NOMO-1 treated with DMSO at 0.1 percent for 48 hours (cell line): ENCODE data around the gene MORF4L1.
"Not testable (repeated sequence)": the region's sequence is repeated elsewhere in the genome, so short reads cannot be mapped to it uniquely, and the experiment has no call there.

Experiments used
- DNase-seq: peaks from one replicate; lab custom pipeline; 2025; ENCODE audit not compliant: unreplicated experiment; lab: John Stamatoyannopoulos, UW

Gene MORF4L1

DNA sequence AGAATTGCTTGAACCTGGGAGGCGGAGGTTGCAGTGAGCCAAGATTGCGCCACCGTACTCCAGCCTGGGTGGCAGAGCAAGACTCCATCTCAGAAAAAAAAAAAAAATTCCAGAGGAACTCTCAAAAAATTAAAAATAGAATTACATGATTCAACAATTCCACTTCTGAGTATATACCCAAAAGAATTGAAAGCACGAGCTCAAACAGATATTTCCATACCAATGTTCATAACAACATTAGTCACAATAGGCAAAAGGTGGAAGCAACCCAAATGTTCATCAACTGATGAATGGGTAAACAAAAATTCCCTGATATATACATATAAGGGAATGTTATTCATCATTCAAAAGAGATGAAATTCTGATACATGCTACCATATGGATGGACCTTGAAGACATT lies 16.9 kb upstream of the MORF4L1 start:
- no peak for DNase-seq

DNA sequence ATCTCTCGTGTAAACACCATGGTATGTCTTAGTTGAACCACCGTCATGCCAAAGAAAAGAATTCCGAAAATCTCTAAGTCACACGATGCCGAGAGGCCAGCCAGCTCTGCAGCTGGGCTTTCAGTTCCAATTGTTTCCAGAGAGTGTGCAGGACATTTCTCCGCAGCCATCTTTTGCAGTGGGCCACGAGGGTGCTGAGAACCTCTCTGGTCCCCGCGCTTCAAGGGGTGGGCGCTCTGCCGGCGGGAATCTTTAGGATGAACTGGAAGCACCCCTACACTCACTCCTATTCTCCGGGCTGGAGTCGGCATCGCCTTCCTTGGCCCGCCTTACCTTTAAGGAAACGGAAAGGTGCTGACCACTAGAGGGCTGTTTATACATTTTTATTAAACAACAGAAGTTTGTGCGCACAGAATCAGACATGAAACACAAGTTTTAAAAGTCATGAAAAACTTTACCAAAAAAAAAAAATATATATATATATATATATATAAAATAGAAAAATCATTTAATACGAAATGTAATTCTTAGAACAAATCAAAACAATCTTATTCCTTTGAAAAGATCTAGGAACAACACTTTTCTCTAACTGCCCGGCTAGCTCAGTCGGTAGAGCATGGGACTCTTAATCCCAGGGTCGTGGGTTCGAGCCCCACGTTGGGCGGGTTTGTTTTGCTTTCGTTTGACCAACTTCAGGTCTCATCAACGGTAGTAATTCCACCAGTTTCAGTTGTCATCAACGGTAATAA lies 12.5 kb upstream of the MORF4L1 start:
- DNase-seq = peak; percentile 75

DNA sequence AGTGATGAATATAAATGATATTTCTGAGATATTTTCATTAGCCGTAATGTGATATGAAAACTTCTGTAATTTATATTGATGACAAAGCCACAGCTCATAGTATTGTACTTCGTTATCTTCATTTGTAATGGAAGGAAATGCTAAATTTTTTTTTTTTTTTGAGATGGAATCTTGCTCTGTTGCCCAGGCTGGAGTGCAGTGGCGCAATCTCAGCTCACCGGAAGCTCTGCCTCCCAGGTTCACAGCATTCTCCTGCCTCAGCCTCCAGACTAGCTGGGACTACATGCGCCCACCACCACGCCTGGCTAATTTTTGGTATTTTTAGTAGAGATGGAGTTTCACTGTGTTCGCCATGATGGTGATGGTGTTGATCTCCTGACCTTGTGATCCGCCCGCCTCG lies 7.1 kb upstream of the MORF4L1 start:
- not testable (repeated sequence) for DNase-seq

DNA sequence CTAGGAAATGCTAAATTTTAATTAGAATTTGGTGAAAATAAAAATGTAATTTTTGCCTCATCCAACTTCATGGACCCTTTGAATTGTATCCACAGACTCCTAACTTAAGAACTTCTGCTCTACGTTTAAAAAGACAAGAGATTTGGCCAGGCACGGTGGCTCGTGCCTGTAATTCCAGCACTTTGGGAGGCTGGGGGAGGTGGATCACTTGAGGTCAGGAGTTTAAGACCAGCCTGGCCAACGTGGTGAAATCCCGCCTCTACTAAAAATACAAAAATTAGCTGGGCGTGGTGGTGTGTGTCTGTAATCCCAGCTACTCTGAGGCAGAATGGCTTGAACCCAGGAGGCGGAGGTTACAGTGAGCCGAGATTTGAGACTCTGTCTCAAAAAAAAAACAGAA lies 6.7 kb upstream of the MORF4L1 start:
- not testable (repeated sequence) for DNase-seq

DNA sequence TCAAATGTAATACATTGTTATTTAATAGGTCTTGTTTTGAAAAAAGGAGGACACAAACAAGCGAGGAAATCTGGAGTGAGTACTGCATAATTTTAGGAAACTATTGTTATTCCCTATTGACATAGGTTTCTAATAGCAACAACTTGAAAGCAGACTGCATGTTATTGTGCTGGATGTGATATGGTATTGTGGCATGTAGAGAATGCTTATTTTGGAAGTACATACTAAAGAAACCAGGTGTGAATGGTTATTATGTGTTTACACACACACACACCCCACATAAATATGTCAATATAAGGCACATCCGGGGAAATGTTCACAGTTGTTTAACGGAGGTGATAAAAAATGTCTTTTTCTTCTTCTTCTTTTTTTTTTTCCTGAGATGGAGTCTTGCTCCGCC lies 5.9 kb upstream of the MORF4L1 start:
- no peak for DNase-seq

DNA sequence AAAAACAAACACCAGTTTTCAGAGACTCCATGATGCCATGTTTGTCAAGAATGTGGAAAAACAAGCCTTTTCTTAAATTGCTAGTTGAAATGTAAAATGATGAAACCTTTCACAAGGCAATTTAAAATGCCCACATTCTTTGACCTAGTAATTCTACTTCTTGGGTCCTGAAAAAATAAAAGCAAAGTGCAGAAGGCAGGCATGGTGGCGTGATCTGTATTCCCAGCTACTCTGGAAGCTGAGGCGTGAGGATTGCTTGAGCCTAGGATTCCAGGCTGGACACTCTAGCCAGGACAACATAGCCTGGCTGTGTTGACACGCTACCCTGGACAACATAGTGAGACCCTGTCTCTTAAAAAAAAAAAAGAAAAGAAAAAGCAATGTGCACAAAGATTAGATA lies 4.3 kb upstream of the MORF4L1 start:
- no peak for DNase-seq

DNA sequence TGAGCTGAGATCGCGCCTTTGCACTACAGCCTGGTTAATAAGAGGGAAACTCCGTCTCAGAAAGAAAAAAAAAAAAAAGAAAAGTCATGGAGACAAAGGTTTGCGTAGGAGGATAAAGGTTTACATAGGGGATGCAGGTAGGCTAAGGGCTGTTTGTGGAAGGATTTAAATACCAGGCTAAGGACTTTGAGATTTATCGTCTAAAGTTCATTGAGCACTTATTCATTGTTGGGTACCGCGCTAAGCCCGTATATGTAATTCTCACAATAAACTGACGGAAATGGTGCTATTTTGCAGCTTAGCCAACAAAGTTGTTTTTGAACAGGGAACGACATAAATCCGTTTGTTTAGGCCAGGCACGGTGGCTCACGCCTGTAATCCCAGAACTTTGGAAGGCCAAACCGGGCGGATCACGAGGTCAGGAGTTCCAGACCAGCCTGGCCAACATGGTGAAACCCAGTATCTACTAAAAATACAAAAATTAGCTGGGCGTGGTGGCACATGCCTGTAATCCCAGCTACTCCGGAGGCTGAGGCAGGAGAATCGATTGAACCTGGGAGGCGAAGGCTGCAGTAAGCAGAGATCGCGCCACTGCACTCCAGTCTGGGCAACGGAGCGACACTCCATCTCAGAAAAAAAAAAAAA lies 1.1 kb upstream of the MORF4L1 start:
- not testable (repeated sequence) for DNase-seq

DNA sequence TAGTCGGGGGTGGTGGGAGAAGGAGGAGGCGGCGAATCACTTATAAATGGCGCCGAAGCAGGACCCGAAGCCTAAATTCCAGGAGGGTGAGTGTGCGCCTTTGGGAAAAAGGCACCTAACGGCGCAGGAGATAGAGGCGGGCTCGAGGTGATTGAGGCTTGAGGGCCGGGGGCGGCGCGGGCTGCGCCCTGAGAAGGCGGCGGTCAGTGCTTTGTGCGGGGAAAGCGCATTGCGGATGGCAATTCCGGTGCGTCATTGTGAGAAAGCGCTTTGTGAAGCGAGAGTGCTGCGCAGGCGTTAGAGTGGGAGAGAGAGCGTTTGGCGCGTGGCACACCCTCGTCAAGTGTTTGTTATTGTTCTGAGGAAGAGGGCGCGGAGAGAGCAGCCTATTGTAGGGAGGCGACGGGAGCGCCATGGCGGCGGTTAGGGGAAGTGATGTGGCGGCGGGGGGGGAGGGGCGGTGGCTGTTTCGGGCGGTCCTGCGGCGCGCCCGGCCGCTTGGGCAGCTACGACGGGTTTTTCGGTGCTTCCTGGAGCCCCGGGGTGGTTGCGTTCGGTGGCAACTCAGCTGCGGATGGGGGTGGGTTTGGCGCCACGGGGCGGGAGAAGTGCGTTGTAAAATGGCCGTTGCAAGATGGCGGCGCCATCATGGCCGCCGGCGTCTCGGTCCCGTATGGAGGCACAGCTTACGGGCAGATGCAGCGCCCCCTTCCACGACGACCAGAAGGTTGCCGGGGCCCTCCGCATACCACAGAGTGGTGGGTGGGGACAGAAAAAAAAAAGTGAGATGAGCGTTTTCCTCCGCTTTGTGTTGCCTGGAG lies 492 bp downstream of the MORF4L1 start:
- peak; percentile 83 for DNase-seq

DNA sequence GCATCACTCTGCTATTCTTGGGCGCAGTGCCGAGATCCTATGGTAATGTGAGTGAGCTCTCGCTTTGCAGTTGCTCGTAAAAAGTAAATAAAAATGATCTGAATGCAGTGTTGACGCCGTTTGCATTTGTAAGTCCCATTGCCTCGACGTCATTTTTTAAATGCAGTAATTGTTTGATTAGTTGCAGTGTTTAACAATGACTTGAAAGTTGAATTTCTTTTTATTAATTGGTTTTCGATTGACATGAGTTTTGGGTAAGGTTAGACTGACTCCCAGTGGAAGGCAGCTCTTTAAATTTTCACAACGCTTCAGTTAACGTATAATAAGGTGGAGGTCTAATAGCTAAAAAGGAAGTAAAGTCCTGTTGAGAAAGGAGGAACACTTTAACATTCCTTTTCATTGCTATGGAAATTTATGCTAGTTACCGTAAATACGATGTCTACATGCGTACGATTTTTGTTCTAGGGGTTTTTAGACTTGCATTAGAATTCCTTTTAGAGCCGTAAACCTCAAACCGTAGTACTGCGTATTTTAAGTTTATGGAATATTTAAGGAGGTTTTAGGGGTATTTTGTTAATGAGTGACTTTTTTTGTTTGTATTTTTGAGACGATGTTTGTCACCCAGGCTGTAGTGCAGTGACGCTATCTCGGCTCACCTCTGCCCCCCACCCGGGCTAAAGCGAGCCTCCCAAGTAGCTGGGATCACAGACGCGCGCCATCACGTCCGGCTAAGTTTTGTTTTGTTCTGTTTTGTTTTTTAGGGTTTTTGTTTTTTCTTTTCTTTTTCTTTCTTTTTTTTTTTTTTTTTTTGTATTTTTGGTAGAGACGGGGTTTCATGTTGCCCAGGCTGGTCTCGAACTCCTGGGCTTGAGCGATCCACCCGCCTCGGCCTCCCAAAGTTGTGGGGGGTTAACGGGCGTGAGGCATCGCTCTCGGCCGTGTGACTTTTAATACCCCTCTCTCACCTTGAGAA lies 1.4 kb downstream of the MORF4L1 start:
- peak; percentile 49 for DNase-seq

DNA sequence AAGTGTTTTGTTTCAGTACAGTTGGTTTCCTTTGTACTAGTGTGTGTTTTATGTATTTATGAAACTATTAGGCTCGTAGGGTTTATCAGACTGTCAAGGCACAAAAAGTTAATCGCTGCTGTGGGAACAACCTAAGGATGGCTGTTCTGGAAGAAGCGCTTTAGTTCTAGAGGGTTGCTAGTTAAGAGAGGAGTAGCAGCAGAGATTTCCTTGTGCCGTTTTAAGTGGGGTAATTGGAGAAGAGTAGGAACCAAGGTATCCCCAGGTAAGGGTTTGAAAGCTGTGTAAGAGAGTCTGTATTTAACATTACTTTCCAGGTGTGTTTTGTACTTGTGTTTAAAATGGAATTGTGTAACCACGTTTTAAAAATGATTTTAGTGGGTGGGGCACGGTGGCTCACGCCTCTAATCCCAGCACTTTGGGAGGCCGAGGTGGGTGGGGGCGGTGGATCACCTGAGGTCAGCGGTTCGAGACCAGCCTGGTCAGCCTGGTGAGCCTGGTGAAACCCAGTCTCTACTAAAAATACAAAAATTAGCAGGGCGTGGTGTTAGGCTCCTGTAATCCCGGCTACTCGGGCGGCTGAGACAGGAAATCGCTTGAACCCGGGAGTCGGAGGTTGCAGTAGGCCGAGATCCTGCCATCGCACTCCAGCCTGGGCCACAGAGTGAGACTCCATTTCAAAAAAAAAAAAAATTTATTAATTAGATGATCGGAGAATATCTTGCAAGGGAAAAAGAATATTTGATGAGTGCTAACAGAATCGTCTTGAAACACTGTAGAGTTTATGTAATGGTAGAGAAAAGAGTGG lies 2.6 kb downstream of the MORF4L1 start:
- no peak for DNase-seq

DNA sequence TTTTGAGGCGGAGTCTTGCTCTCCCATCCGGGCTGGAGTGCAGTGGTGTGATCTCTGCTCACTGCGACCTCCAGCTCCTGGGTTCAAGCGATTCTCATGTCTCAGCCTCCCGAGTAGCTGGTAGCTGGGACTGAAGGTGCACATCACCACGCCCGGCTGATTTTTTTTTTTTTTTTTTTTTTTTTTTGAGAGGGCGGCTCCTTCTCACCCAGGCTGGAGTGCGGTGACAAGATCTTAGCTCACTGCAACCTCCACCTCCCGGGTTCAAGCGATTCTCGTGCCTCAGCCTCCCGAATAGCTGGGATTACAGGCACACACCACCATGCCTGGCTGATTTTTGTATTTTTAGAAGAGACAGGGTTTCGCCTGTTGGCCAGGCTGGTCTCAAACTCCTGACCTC lies 4.3 kb downstream of the MORF4L1 start:
- DNase-seq = not testable (repeated sequence)

DNA sequence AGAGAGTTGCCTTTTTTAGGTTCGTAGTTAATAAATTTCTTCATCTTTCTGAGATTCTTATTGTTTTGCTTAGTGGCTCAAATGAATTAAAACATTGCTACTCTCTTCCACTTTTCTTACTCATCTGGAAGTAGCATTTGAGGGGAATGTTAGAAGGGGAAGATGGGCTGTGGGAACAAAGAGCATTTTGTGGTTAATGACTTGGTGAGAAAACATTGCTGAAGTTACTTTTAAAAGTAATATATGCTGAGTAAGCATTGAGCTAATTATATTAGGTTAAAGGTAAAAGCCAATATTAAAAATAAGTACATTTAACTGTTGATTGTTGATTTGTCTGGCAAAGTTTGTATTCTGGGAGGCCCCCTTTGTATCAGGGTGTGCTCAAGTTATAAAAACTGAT lies 5.7 kb downstream of the MORF4L1 start:
- no peak for DNase-seq

DNA sequence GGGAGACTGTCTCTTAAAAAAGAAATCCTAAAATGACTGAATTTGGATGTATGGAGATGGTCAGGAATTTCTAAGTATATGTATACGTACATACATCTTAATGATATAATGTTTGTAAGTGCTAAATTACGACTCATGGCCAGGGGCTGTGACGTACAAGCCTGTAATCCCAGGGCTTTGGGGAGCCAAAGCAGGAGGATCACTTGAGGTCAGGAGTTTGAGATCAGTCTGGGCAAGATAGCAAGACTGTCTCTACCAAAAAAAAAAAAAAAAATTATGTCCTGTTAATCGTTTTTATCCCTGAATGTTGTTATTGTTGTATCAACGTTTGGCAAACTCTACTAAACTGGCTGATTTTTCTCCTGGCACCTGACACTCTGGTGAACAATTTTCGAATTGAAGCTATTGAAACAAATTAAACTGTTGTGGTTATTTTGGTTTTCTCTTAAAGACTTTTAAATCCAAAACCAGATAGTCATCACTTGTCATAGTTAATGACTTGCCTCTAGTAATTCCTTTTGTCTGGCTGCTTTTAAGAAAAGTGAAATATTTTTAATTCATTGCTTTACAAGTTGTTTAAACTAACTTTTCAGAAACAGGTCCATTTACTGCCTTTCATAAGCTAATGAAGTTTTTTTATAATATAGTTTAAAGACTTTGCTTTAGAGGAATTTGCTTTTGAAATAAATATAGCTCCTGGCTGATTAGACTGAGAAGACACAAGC lies 7.0 kb downstream of the MORF4L1 start:
- DNase-seq = no peak

DNA sequence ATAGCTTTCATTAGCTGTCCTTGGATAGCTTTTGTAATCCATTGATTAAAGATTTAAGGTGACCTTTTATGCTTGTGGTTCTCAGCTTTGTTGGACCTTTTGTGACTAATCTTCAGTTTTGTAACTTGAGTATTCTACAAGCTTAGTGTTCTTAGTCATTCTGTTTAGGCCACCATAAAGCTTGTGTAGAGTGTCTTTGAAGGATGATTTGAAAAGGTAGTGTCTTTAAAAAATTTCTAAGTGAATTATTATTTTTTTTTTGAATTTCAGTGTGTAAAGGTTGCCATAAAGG lies 7.5 kb downstream of the MORF4L1 start:
- no peak for DNase-seq

DNA sequence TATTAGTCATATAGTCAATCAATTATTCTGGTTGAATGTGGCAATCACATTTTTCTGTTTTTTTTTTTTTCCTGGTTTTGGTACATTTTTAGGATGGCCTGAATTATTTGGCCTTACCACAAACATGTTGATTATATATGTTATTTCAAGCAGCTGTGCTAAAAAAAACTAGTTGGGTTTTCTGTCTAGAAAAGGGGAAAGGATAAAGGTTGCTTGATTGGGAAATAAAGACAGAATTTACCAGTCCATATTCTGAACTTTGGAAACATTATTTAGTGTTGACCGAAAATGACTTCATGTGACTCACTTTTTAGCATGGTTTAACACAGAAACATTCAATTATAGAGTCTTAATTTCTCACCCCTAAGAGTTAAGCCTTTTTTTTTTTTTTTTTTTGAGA lies 8.1 kb downstream of the MORF4L1 start:
- DNase-seq = no peak

DNA sequence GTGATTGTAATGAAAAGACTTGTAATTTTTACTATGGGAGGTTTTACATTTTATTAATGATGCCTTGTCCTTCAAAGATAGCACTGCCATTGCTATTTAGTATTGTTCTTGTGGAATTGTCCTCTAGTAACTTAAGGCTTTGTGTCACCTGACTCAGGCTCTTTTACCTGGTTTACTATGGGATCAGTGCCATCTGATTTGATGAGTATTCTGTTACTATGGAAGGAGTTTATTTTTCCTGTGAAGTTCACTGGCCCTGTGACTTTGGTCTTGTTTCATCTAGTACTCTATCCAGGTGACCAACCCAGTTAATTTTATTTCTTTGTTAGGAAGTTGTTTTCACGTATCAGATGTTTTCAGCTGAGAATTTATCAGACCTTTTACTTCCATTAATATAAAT lies 9.0 kb downstream of the MORF4L1 start:
- no peak for DNase-seq

DNA sequence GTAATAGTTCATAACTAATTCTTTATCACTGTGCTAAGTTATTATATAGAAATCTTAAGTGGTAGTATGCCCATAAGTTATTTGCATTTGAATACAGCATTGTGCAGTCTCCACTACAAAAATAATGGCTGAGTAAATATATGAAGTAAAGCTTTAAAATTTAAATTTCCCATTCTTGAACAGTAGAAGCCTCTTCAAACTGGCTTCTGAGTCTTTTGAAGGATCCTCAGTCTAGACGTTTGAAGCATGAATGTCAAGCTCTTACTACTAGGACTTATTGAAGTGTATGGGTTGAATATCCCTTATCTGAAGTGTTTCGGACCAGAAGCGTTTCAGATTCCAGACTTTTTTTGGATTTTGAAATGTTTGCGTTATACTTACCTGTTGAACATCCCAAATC lies 16.3 kb downstream of the MORF4L1 start:
- no peak for DNase-seq

DNA sequence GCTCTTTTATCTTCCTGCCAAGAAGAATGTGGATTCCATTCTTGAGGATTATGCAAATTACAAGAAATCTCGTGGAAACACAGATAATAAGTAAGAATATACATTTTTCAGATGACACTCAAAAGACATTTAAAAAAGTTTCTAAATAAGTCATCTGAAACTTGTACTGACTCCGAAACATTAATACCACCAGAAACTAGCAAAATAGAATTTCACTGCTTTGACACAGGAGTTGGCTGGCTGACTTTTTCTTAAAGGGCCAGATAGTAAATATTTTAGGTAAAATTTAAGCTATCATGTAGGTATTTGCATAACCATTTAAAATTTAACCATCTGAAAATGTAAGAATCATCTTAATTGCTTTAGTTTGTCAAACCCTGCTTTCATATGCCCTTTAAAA lies 20.8 kb downstream of the MORF4L1 start:
- no peak for DNase-seq

DNA sequence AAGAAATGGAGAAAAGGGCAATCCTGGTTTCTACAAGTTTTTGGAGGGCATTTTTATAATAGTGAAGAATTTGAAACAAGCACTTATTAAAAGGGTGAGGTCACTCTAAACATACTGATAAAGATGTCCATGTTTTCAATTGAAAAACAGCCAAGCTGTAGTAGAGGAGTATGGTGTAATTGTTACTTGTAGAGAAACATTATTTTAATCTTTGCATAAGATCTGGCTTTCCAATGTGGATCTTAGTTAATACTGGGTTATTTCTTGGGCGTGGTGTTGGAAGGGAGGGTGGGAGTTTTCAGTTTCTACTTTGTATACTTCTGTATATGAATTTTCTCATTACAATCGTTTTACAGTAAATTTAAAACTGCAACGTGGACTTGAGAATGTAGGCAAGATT lies 22.8 kb downstream of the MORF4L1 start:
- no peak for DNase-seq

DNA sequence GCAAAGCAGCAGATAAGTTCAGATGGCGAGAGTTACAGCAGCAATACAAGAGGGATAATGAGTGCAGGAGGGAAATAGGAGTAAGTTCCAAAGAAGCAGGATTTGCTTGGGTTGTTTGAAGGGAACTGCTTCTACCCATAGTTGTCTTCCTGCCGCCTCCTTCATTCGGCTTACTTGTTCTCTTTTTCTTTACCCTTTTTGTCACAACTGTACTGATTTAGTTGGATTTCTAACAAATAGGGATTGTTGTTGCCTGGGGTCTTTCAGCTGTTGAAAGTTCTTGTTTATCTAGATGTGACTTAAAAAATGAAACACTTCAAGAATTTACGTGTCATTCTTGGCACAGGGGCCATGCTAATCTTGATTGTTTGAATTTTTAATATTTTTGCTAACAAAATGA lies 25.9 kb downstream of the MORF4L1 start:
- DNase-seq = no peak
